CD4-positive, alpha-beta T cell treated with Interleukin-10 for 1 hour (primary cell): ENCODE results near the gene C3.
"Not testable (repeated sequence)": the region's sequence is repeated elsewhere in the genome, so short reads cannot be mapped to it uniquely, and the experiment has no call there.

Experiments
- DNase-seq: peaks from one replicate; pipeline ENCODE4 v3.0.0-alpha.2; 2020

The C3 gene

GRCh38 chr19:6685962-6686627, 34.4 kb downstream of the C3 start:
- no peak for DNase-seq

DNA sequence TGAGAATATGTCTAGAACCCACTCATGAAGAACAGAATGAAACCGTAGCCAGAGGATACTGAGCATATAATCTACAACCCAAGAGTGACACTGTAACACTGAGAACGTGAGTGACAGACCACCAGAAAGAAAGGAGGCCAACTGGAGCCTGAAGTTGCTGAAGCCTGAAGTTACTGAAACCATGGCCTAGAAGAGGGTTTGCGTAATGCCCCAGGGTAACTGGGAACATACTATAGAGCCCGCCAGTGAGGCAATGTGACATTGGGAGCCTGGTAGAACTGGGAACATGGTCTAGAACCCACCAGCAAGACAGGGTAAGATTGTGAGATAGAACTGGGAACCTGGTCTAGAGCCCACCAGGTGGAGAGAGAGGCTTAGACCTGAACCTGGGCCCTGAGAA, 35.0 kb downstream of the C3 start:
- DNase-seq: no peak

DNA sequence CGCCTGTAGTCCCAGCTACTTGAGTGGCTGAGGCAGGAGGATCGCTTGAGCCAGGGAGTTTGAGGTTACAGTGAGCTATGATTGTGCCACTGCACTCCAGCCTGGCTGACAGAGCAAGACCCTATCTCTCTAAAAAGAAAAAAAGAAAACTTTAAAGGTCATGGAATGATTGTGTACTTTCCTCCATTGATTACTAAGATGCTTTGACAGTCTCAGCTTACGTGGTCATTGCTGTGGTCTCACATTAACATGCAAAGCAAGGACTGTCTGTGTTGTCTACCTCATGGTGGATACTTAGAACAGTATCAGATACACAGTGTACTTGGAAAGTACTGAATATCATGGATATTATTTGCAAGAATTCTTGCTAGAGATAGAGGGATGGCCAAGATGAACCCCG, 36.5 kb downstream of the C3 start:
- no peak for DNase-seq

- no peak for DNase-seq
These were observed 37.8 kb downstream of the C3 start for GRCh38 chr19:6682607-6683128.

GRCh38 chr19:6680141-6680540, 40.3 kb downstream of the C3 start:
- DNase-seq: no peak

DNA sequence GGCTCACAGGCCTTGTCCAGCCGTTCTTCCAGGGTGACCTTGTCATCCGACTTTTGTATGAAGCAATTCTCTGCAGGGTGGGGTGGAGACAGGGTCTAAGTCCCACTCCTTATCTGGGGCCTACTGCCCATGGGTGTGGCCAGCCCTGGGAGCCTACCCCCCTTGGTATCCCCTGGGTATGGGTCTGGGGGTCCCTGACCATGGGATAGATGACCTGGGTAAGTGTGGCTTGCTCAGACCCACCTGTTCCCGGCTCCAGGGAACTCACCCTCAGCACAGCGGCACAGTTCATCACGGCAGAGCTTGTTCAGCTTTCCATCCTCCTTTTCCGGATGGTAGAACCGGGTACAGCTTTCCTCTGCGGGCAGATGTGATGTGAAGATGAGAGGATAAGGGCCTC, 41.3 kb downstream of the C3 start:
- DNase-seq: no peak

GRCh38 chr19:6678690-6679109, 41.8 kb downstream of the C3 start:
- no peak for DNase-seq

DNA sequence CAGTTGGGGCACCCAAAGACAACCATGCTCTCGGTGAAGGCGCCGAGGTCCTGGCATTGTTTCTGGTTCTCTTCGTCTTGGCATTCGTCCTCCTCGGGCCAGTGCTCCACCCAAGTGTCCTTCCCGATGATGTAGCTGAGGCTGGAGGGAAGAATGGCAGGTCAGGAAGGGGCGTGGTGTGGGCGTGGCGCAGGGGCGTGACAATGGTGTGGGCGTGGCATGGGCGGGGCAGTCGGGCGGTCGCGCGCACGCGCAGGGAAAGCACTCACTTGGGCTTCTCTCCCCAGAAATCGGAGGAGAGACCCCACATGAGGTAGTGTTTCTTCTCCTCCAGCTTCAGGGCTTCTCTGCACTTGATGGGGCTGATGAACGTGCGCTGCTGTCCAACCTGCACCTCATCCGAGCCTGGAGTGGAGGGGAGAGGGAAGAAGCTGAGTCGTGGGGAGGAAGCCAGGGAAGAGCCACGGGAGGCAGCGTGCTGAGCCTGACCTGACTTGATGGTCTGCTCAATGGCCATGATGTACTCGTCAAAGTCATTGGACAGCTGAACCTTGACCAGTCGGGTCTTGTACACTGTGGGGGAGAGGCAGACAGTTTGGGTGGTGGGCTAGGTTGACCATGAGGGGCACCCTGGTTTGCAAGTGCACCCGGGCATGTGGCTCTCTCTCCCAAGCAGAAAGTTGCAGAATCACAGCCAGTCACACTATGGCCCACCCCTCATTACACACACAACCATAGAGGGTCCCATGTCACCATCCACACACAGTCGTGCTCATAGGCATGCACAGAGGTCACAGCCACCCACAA, 42.4 kb downstream of the C3 start:
- DNase-seq: peak; percentile 61

- DNase-seq: no peak
These were observed 43.0 kb downstream of the C3 start for GRCh38 chr19:6677495-6677882.

DNA sequence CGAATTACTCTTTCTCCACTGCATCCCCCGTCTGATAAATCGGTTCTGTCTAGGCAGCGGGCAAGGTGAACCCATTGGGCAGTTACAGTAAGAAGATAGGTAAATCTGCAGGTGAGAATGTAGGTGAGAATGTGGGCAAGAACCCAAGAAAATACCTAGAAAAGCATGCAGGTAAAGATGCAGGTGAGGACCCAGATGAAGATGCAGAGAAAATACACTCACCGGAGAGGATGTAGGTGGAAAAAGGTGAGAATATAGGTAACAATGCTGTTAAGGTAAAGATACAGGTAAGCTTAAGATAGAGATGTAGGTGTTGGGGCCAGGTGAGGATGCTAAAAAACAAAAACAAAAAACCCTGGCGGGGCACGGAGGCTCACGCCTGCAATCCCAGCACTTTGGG, 44.2 kb downstream of the C3 start:
- no peak for DNase-seq

- DNase-seq: peak; percentile 83
These were observed 45.6 kb downstream of the C3 start for GRCh38 chr19:6674868-6675305.

DNA sequence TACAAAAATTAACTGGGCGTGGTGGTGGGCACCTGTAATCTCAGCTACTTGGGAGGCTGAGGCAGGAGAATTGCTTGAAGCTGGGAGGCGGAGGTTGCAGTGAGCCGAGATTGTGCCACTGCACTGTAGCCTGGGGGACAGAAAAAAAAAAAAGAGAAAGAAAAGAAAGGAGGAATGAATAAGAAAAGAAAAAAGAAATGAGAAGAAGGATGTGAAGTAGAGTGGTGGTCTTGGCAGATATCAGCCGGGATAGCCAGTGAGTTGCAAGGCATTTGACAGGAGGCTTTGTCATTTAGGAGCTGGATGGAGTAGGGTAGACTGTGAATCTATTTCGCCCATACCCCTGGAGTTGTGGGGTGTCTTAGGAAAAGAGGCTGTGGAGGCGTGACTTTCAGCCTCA, 46.0 kb downstream of the C3 start:
- DNase-seq: not testable (repeated sequence)

- DNase-seq: no peak
These were observed 47.7 kb downstream of the C3 start for GRCh38 chr19:6672693-6673290.

GRCh38 chr19:6671960-6672359, 48.5 kb downstream of the C3 start:
- no peak for DNase-seq

DNA sequence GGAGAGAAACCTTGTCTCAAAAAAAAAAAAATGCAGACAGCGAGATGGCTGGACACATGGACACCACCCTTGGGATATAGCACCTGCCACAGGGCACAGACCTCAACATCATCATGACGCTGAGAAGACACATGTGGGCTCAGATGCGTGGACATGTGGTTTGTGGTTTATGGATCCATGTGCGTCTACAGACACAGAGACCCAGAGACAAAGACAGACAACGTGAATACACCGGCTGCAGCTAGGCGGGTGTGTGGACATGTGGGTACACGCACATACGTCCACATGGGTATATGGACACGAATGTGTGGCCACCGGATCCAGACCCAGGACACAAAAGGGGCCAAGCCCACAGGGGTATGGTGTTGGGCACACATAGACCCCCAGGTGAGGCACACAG, 51.8 kb downstream of the C3 start:
- peak; percentile 39 for DNase-seq

- no peak for DNase-seq
These were observed 53.3 kb downstream of the C3 start for GRCh38 chr19:6667114-6667627.

DNA sequence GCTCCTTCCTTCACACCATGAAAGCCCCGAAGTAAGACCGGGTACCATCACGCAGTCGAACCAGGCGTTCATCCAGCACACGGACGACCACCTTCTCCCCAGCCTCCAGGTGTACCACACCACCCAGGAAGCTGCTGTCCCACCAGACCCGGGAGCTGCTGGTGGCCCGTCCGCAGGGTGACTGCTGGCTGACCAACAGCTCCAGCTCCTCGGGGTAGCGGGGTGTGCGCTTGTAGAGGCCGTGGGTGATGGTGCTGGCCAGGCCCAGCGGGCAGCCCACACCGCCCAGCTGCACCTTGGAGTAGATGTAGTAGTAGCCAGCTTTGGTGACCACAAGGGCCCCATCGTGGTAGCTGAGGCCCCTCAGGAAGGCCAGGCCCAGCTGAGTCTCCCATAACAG, 55.5 kb downstream of the C3 start:
- no peak for DNase-seq

DNA sequence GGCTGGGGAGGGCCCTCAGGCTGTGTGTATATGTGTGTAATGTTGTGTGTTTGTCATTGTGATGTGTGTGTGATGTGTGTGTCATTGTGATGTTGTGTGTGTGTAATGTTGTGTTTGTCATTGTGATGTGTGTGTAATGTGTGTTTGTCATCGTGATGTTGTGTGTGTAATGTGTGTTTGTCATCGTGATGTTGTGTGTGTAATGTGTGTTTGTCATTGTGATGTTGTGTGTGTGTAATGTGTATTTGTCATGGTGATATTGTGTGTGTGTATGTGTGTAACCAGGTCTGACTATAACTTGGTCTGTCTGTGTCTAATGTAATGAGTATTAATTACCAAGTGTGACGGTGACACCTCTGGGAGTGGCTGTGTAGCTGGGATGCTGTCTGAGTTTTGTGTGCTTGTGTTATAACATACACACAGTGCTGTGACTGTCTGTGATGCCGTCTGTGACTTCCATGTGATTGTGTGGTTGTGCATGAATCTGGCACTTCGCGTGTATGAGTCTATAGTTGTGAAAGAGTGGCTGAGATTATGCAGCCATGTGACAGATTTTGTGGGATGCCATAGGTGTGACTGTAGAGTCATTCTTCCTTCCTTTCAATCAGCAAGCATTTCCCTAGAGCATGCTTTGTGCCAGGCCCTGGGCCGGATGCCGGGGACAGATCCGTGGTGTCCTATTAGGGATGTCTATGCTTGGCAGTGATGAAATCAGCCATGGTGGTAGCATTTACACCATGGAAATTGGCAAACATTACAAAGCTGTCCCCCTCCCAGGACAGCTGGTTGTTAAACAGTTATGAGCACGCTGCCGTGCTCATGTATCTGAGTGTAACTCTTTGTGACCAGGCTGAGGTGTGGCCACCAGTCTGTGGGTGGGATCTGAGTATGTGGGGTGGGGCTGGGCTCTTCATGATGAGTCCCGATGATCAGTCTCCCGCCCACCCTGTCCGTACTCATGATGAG, 56.9 kb downstream of the C3 start:
- DNase-seq: peak; percentile 58

- DNase-seq: no peak
These were observed 57.7 kb downstream of the C3 start for GRCh38 chr19:6662702-6663101.

- DNase-seq: peak; percentile 82
These were observed 58.8 kb downstream of the C3 start for GRCh38 chr19:6661509-6662244.

DNA sequence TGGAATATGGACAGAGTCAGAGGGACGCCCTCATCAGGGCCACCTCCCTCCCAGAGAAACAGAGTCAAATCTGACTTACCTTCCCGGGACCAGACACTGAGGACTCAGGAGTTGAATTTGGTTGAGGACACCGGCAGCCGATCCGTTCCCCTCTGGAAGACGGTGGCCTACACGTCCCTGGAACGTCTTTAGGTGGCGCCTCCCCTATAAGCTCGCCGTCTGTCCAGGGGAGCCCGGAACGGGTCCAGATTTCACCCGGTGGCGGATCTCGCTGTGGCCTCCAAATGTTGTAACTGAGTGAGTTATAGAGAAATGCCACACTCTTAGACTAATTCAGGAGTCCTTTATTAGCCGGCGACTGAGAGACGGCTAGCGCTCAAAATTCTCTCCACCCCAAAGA, 59.5 kb downstream of the C3 start:
- no peak for DNase-seq

GRCh38 chr19:6656390-6656789, 64.1 kb downstream of the C3 start:
- not testable (repeated sequence) for DNase-seq
